Upper lobe of left lung (tissue), 6 donors: Measurements from ENCODE around the gene PRXL2B. TPM values are rescaled to one million over a fixed set of nuclear protein-coding genes. Genes with fewer than 3 reads are reported as not detected.

Experiments
- ATAC-seq, 2 donors: fragments of 200-7000 bp; cut with Tn5 transposase; one replicate each; pipeline ENCODE4 v1.9.1; 2022; ENCODE audit warnings: mild to moderate bottlenecking in 2 of 2, moderate library complexity in 2 of 2; ENCODE audit not compliant: low FRiP score in 2 of 2
- DNase-seq, 2 donors: peaks; one replicate each; pipeline ENCODE4 v3.0.0-alpha.2; 2019 to 2020
- H3K27ac ChIP-seq, 4 donors: fragments of 200-600 bp; sonication (generic); one replicate each; pipeline ENCODE4 v1.5.1; 2016 to 2019
- H3K27me3 ChIP-seq, 4 donors: fragments of 200-600 bp; sonication (generic); one replicate each; pipeline ENCODE4 v1.5.1; 2017 to 2019
- H3K36me3 ChIP-seq, 4 donors: fragments of 200-600 bp; sonication (generic); one replicate each; pipeline ENCODE4 v1.5.1; 2016 to 2019
- H3K4me1 ChIP-seq, 4 donors: fragments of 200-600 bp; sonication (generic); one replicate each; pipeline ENCODE4 v1.5.1; 2018 to 2019
- H3K4me3 ChIP-seq, 4 donors: fragments of 200-600 bp; sonication (generic); one replicate each; pipeline ENCODE4 v1.5.1; 2017 to 2019; ENCODE audit warnings: mild to moderate bottlenecking in 2 of 4, moderate library complexity in 1 of 4
- H3K9me3 ChIP-seq, 4 donors: fragments of 200-600 bp; sonication (generic); one replicate each; pipeline ENCODE4 v1.5.1; 2018 to 2019
- CTCF ChIP-seq, 6 experiments: fragments of 450-650 bp in 4 of 6; fragments of 200-600 bp in 2 of 6; sonication (generic) in 2 of 6; IDR thresholded peaks; one replicate each; pipeline ENCODE4 v1.5.1; 2016 to 2019; ENCODE audit warnings: antibody characterized with exemption in 6 of 6
- EP300 ChIP-seq, 4 donors: sonication (generic); formaldehyde crosslinking; IDR thresholded peaks; one replicate each; pipeline ENCODE4 v1.5.1; 2017; ENCODE audit warnings: antibody characterized with exemption in 4 of 4, control low read depth in 2 of 4
- POLR2A ChIP-seq, 4 donors: fragments of 450-650 bp; IDR thresholded peaks; one replicate each; pipeline ENCODE4 v1.5.1; 2016 to 2017; ENCODE audit warnings: antibody characterized with exemption in 4 of 4, mild to moderate bottlenecking in 2 of 4
- POLR2AphosphoS5 ChIP-seq, 2 donors: sonication (generic); formaldehyde crosslinking; IDR thresholded peaks; one replicate each; pipeline ENCODE4 v1.5.1; 2017; ENCODE audit warnings: antibody characterized with exemption in 2 of 2
- WGBS, 2 donors: methylation state at CpG; one replicate each; pipeline ENCODE4 v1.1.5; 2017 to 2018; 5-methylcytosine and 5-hydroxymethylcytosine counted together
- total RNA-seq, 6 donors: library from RNA; depleted of rRNA in 4 of 6; stranded (reverse); fragments of >200 nt in 4 of 6; gene quantifications; one replicate each; pipeline versions ENCODE4 v1.1.0 to v1.2.1, GENCODE V29; 2016 to 2021
- donor health status: DM: no; HTN: no; CAD: no; lungs with moderate emphysema.
- donor health status: DM: no; HTN: yes; CAD: no; lungs with severe emphysema.

Gene PRXL2B
- total RNA-seq, 6 donors from 2014 or later = 10.5 to 34.2 (median 22.0) TPM

- Histone ChIP-seq H3K27me3 (peaks cover 0 to 8% (median 4%) of the 10 kb centered on the region in 4 donors), H3K4me1 (peaks cover 31 to 44% (median 40%) of the 10 kb centered on the region in 4 donors), H3K27ac (no peak overlapping the region), H3K36me3 (no peaks in the 10 kb centered on the region), H3K9me3 (no peaks in the 10 kb centered on the region), H3K4me3 (no peak overlapping the region)
- ATAC-seq = no peak
- peak in 1 of 2 donors; percentile 82 for DNase-seq
- 18 to 36% methylated on average over 11 to 33 of the region's 39 CpGs for WGBS, 2 donors
- TF ChIP-seq EP300 (IDR thresholded peaks at IDR 0.05) (no peak), POLR2AphosphoS5 (IDR thresholded peaks at IDR 0.05) (no peak), POLR2A (IDR thresholded peaks at IDR 0.05) (no peak), CTCF (IDR thresholded peaks at IDR 0.05) (no peak)
These were observed 45.6 kb upstream of the PRXL2B start for GRCh38 chr1:2540816-2541492.

- no peaks in the 10 kb centered on the region for H3K36me3 ChIP-seq
- DNase-seq (peak in 1 of 2 donors; percentile 74), ATAC-seq (no peak)
- H3K27ac ChIP-seq = no peak overlapping the region
- H3K4me1 ChIP-seq = peaks cover 34 to 52% (median 48%) of the 10 kb centered on the region in 4 donors
- no peak overlapping the region for H3K4me3 ChIP-seq
- no peaks in the 10 kb centered on the region for H3K9me3 ChIP-seq
- WGBS, 2 donors = 29 to 74% methylated on average over 9 to 25 of the region's 25 CpGs
- H3K27me3 ChIP-seq = peaks cover 0 to 8% (median 4%) of the 10 kb centered on the region in 4 donors
- TF ChIP-seq EP300 (IDR thresholded peaks at IDR 0.05) = no peak
These were observed 44.8 kb upstream of the PRXL2B start for GRCh38 chr1:2541619-2542245.

GRCh38 chr1:2542246-2542915 lies 44.2 kb upstream of the PRXL2B start:
- ATAC-seq = no peak
- TF ChIP-seq POLR2AphosphoS5 (IDR thresholded peaks at IDR 0.05) (no peak), POLR2A (IDR thresholded peaks at IDR 0.05) (no peak), CTCF (IDR thresholded peaks at IDR 0.05) (no peak), EP300 (IDR thresholded peaks at IDR 0.05) (no peak)

GRCh38 chr1:2543543-2544092 lies 43.0 kb upstream of the PRXL2B start:
- H3K27ac ChIP-seq = no peak overlapping the region
- peaks cover 0 to 8% (median 4%) of the 10 kb centered on the region in 4 donors for H3K27me3 ChIP-seq
- WGBS, 2 donors = 21 to 32% methylated on average over 5 to 23 of the region's 26 CpGs
- ATAC-seq = no peak
- H3K36me3 ChIP-seq = no peaks in the 10 kb centered on the region
- no peak overlapping the region for H3K4me3 ChIP-seq
- H3K9me3 ChIP-seq = no peaks in the 10 kb centered on the region
- H3K4me1 ChIP-seq = peaks cover 49 to 71% (median 66%) of the 10 kb centered on the region in 4 donors
- DNase-seq = peak in 1 of 2 donors; percentile 84
- TF ChIP-seq POLR2AphosphoS5 (IDR thresholded peaks at IDR 0.05) (no peak), EP300 (IDR thresholded peaks at IDR 0.05) (no peak), CTCF (IDR thresholded peaks at IDR 0.05) (no peak), POLR2A (IDR thresholded peaks at IDR 0.05) (no peak)

More at GRCh38 chr1:2542246-2542915, 44.2 kb upstream of the PRXL2B start:
- H3K27me3 ChIP-seq = peaks cover 0 to 8% (median 4%) of the 10 kb centered on the region in 4 donors
- DNase-seq = peak in 1 of 2 donors; percentile 65
- no peak overlapping the region for H3K27ac ChIP-seq
- no peaks in the 10 kb centered on the region for H3K36me3 ChIP-seq
- 80 to 88% methylated on average over 4 to 11 of the region's 11 CpGs for WGBS, 2 donors
- H3K9me3 ChIP-seq = no peaks in the 10 kb centered on the region
- peaks cover 38 to 58% (median 54%) of the 10 kb centered on the region in 4 donors for H3K4me1 ChIP-seq
- H3K4me3 ChIP-seq = no peak overlapping the region
